GM21717 (cell line): ENCODE results near the gene ACTR10.

Source experiments
- ATAC-seq: cut with Tn5 transposase; IDR thresholded peaks from one replicate; pipeline ENCODE4 v1.9.1; 2021; ENCODE audit warnings: mild to moderate bottlenecking, moderate library complexity; ENCODE audit not compliant: unreplicated experiment

The ACTR10 gene

GRCh38 chr14:58199726-58200479, at the start of gene ACTR10:
ACTR10 (plus strand) TSS chr14:58200149; CDS start chr14:58200218, 69 bp downstream.
- peak; percentile 96 for ATAC-seq

DNA sequence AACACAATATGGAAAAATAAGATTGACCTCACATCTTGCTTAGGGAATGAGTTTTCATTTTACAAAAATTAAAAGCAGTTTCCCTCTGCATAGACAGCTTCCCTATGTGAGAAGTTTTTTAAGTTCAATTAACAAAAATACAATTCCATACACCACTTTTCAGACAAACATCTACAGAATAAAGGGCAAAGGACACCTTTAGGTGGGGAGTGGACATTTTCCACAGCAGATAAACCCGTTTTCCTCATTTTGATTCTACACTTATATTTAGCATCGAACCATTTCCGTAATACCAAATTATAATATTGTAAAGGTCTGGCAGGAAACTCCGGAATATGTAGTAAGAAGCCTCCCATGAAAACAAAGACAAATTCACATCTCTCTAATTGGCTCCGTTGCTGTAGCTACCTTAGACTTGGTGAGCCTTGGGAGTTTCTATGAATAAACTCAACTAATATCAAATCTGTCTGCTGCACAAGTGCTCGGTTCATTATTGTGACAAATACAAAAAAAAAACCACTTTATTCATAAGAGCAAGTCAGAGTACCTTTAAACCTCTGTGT, 49.6 kb upstream of the ACTR10 start:
- no peak for ATAC-seq

DNA sequence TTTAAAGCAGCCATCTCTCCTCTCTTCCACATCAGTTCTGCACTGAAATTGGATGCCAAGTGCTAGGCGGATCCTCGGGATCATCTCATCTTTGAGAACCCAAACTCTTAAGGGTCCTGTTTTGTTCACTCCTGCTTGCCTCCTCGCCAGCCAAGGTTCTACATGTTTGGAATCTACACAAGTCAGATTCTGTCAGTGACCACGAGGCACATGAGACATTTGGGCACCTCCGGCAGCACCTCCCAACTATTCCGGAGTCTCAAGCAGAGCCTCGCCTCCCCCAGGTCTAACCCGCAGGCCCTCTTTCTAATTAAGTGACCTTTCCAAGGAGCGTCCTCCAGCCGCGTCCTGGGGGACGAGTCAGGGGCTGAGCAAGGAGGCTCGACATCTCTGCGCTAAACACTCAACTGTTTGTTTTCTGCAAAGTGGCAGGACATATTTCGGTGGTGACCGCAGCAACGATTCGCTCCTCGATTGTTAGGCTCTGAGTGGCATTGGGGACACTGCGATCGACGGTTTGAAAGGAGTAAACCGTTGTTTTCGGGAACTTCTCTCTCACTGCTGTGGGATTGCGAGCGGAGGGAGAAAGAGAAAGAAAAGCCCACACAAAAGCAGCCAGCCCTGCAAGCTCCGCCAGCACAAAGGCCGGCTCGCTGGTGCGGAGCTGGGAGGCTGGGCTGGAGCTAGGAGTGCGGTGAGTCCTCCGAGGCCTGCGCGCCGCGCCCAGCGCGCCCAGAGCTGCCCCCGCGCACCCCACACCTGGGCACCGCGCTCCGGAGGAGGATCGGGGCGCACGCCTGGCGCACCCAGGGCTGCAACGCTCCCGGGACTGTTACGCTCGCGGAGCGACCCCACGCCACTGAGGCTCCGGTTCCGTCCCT, 48.6 kb upstream of the ACTR10 start:
- ATAC-seq = peak; percentile 40

DNA sequence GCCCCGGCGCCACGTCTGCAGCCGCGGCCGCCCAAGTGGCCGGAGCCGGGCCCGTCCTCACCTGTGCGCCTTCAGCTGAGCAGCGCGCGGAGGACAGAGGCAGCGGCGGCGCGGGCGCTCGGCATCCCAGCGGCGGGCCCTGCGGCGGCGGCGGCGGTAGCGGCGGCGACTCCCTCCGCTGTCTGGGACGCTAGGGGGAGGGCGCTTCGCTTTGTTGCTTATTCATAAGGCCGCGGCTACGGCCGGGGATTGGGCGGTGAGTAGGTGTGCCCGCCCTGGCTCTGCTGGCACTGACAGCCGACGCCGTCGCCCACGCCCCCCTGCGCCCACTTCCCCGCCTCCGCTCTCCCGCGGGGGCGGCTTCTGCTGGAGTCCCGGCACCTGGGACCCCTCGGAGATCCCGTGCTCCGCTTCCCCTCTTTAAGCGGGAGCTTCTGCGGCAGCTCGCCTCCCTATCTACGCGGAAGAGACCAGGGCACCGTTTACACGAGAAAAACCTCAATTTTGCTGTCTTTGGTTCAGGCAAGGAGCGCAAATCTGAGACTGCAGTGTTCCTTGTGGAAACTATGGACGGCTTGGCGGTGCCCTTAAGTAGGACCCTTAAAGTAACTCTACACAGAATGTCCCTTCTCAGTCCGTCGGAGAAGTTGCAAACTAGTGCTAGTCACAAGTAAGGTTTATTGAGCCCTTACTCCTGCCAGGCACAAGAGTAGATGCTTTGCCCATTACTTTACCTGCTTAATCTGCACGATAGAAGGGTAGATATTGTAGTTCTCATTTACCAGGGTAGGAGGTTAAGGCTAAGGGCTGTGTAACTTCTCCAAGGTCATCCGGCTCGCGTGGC, 47.7 kb upstream of the ACTR10 start, which contains the start of gene ARMH4:
TSS of gene ARMH4 (minus strand) at position 200 of the 844 bp plus-strand sequence. CDS start 12,855 bp downstream, outside the sequence.
- ATAC-seq = peak; percentile 97

GRCh38 chr14:58160561-58160960, 39.4 kb upstream of the ACTR10 start:
- no peak for ATAC-seq

- no peak for ATAC-seq
Measured at GRCh38 chr14:58166005-58166983, 33.7 kb upstream of the ACTR10 start.

DNA sequence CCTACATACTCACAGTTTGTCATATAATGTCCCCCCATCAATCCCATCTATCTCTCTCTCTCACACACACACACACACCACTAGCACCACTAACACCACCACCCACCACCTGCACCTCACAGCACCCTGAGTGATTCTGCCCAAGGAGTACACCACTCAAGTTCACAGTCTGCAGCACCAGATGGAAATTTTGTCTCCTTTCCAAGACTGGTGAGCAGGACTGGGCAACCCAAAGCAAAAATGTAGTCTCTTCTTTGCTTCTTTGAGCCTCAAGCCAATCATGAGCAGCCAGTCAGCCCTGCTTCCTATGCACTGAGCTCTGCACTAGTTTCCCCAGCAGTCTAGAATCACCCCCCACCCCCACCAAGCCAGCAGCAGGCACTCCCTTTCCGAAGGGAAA, 32.9 kb upstream of the ACTR10 start:
- no peak for ATAC-seq

DNA sequence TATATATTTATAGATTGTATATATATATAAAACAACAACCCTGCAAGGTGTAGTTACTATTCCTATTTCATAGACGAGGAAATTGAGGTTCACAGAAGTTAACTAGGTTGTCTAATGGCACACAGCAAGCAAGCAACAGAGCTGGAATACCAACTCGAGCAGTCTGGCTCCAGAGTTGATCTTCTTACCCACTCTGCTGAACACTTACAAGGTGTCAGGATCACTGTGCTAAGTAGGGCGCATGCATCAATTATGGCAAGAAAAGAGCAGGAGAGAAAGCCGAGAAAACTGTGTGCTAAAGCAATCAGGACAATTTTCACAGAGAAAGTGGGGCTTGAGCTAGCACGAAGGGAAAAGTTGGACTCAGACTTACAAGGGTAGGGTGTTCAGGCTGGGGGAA, 32.1 kb upstream of the ACTR10 start:
- ATAC-seq = no peak

DNA sequence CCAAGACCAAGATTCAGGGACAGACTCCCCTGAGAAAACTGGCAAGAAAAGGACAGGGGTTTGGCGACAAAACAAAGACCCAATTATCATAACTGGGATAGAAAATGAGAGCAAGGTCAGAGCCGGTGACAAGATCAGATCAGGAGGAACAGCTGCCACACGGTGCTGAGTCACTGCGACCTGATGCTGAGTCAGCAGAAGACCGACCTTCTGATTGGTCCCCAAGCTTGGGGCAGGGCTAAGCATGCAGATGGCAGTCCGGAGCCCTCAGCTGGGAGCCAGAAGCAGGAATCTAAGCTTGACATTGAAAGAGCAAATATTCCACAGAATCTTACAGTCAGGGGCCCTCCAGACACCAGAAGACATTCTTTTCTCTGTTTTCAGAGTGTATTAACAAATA, 28.9 kb upstream of the ACTR10 start:
- ATAC-seq = peak; percentile 86

- ATAC-seq = no peak
Measured at GRCh38 chr14:58177125-58177524, 22.8 kb upstream of the ACTR10 start.

GRCh38 chr14:58189176-58189575, 10.8 kb upstream of the ACTR10 start:
- ATAC-seq = no peak

- ATAC-seq = no peak
Measured at GRCh38 chr14:58191763-58192601, 8.0 kb upstream of the ACTR10 start.

GRCh38 chr14:58193542-58193941, 6.4 kb upstream of the ACTR10 start:
- ATAC-seq = no peak

GRCh38 chr14:58196198-58196597, 3.8 kb upstream of the ACTR10 start:
- no peak for ATAC-seq

- ATAC-seq = no peak
Measured at GRCh38 chr14:58198086-58198485, 1.9 kb upstream of the ACTR10 start.

DNA sequence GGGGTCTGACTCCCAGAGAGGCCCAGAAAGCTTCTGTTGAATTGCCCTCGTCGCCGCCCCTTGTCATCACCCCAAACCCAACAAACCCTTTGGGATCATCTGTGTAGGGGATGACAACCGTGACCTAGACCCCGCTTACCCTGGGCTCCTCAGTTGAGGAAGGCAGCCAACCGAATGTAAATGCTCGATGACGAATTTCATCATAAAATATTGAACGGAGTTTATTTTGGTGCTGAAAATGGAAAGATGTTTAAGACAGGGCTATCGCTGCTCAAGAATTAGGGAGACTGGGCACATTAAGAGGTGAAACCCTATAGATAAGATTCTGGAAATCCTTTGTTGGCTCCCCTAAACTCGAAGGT, 512 bp downstream of the ACTR10 start:
- peak; percentile 5 for ATAC-seq

DNA sequence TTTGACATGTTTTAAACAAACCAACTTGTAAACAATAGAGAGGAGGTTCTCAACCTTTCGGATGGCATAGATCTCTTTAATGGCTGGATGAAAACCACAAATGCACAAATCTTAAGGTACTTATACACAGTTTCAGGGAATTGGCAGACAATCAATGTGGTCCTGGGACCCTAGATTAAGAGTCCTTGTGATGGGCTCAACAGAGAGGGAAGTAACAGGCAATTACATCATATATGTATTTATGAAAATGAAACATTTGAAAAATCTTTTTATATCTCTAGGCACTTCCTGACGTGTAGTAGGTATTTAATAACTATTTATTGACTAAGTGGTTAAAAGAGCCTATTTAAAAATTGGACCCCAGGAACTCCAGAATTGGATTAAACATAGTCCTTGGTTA, 897 bp downstream of the ACTR10 start:
- no peak for ATAC-seq

- ATAC-seq = no peak
Measured at GRCh38 chr14:58213176-58213575, 13.2 kb downstream of the ACTR10 start.
